NCI-H774 (cell line): ENCODE data around the gene SEMA3G.
A peak's percentile ranks its signal among the peaks of the same experiment; 100 is the strongest.

Experiments used
- DNase-seq: peaks from one replicate; lab custom pipeline; 2025; lab: John Stamatoyannopoulos, UW

Gene SEMA3G

DNA sequence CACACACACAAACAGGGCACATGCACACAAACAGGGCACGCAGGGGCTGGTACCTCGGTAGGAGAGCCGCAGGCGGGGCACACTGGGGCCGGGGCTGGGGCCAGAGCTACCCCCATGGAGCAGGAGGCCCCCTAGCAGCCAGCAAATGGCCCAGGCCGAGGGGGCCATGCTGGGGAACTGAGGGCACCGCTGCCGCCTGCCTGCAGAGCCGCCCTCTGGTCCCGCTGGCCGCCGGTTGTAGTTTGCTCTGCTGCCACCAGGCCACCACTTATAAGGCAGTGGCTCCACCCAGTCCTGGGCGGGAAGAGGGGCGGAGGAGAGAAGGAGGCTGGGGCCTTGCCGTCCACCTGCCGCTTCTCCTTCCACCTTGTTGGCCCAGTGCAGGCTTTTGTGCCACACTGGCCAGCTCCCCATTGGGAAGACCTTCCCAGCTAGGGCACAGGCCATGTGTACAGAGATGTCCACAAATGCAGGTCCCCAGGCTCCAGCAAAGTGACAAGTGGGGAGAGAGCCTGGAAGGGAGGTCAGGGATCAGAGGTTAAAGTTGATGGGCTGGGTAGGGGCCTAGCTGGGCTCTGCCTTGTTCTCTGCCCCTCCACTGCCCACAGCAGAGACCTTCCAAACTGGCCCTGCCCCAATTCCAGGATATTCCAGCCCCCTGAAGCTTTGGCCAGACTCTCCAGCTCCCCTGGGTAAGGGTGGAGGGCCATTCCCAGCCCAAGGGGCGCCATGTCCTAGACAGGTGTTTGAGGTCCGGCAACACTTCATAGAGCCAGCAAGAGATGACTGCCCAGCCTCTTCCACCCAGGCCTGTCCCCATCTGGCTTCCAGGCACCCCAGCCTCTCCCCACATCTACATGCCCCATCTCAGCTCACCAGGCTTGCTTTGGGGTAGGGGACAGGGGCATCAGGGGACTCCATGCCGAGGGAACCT lies at the start of gene SEMA3G:
TSS of gene SEMA3G (minus strand) at position 244 of the 934 bp plus-strand sequence. CDS start at position 168, 76 bp downstream.
- peak; percentile 22 for DNase-seq

DNA sequence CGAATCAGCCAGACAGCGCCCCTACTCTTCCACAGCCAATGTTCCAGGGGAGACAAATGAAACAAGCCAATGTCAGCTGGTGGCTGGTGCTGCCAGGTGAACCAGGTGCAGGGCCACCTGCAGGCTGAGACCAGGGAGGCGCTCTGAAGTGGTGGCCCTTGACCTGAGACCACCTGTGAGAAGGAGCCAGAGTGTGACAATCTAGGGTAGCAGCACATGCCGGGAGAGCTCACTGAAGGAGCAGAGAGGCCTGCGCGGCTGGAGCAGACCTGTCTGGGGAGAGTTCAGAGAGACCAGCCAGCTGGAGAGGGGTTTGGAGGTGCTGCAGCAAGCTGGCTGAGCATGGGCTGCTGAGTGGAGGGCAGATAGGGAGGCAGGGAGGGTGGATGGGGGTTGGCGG lies 49.5 kb upstream of the SEMA3G start:
- no peak for DNase-seq

DNA sequence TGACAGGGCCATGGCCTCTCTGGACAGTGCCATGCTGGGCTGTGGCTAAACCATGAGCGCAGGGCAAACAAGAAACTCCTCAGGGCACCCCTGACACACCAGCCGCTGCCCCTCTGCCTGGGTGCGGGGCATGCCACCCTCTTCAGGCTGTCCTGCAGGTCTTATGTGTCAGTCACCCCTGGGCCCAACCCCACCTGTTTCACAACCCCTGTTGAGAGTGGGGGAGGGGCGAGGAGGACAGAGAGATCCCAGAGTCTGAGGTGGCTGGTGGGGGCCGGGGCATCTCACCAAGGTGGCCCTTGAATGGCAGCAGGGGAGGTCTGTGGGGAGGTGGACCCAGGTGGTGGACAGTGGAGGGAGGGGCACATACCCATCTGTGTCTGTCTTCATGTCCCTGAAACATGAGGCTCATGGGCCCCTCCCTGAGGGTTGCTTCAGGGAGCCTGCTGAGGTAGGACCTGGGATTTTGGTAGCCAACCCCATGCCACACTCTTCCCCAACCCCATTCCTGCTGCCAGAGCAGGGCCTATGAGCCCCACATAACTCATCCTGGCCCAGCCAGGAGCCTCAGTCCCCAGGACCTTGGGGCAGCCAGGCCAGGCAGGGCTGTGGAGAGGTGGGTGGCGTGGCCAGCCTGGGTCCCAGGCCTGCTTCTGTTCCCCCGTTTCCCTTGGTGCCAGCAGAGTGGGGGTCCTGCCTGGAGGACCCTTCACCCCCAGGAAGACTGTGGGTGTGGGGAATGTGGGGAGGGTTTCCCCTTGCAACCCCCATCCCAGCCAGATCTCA lies 48.5 kb upstream of the SEMA3G start:
- no peak for DNase-seq

GRCh38 chr3:52492059-52492458 lies 47.2 kb upstream of the SEMA3G start:
- DNase-seq: no peak

DNA sequence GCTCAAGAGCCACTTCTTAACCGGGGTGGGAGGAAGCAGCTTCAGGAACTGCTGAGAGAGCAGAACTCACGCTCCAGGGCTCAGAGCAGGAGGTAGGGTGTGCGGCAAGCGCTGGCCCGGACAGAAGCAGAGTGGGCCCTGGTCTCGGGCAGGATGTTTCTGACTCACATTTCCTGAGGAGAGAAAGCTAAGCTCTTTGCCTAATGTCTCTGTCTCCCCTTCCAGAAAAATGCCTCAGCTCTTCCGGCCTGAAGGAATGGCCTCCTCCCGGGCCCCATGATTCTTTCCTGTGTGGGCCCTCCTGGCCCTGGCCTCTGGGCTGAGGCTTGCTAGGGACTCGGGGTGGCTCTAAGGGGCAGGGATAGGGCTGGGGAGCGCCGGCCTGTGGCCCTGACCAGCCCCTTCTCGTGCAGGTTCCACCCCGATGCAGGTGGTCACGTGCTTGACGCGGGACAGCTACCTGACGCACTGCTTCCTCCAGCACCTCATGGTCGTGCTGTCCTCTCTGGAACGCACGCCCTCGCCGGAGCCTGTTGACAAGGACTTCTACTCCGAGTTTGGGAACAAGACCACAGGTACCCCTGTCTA lies 46.1 kb upstream of the SEMA3G start:
- DNase-seq: no peak

- DNase-seq: no peak
Measured at GRCh38 chr3:52490035-52490938, 45.4 kb upstream of the SEMA3G start.

GRCh38 chr3:52489453-52489852 lies 44.5 kb upstream of the SEMA3G start:
- no peak for DNase-seq

DNA sequence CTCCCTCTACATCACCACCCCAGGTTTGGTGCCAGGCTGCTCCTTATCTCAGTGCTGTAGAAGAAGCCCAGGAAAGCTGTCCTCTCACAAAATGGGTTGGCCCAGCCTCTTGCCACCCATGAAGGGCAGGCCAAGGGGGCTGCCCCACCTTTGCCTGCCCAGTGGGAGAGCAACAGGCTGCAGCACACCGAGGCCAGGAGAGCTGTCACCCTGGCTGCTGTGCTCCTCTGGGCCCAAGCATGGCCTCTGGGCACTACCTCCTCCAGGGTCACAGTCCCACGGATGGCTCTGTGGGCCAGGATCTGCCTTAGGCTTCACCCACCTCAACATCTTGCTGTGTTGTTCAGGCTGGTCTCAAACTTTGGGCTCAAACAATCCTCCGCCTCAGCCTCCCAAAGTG lies 43.8 kb upstream of the SEMA3G start:
- DNase-seq: no peak

- DNase-seq: no peak
Measured at GRCh38 chr3:52487788-52488691, 43.1 kb upstream of the SEMA3G start.

DNA sequence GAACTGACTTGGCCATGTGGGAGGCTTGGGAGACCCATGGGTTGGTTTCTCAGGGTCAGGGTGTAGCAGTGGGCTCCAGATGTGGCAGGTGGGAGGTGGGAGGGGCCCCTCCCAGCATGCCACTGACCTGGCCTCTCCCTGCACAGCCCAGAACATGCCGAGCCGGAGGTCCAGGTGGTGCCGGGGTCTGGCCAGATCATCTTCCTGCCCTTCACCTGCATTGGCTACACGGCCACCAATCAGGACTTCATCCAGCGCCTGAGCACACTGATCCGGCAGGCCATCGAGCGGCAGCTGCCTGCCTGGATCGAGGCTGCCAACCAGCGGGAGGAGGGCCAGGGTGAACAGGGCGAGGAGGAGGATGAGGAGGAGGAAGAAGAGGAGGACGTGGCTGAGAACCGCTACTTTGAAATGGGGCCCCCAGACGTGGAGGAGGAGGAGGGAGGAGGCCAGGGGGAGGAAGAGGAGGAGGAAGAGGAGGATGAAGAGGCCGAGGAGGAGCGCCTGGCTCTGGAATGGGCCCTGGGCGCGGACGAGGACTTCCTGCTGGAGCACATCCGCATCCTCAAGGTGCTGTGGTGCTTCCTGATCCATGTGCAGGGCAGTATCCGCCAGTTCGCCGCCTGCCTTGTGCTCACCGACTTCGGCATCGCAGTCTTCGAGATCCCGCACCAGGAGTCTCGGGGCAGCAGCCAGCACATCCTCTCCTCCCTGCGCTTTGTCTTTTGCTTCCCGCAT lies 42.3 kb upstream of the SEMA3G start:
- no peak for DNase-seq

- DNase-seq: no peak
Measured at GRCh38 chr3:52484680-52485461, 40.0 kb upstream of the SEMA3G start.

- DNase-seq: no peak
Measured at GRCh38 chr3:52483577-52484381, 38.9 kb upstream of the SEMA3G start.

GRCh38 chr3:52483081-52483480 lies 38.2 kb upstream of the SEMA3G start:
- no peak for DNase-seq

GRCh38 chr3:52481819-52482521 lies 37.1 kb upstream of the SEMA3G start:
- DNase-seq: no peak

DNA sequence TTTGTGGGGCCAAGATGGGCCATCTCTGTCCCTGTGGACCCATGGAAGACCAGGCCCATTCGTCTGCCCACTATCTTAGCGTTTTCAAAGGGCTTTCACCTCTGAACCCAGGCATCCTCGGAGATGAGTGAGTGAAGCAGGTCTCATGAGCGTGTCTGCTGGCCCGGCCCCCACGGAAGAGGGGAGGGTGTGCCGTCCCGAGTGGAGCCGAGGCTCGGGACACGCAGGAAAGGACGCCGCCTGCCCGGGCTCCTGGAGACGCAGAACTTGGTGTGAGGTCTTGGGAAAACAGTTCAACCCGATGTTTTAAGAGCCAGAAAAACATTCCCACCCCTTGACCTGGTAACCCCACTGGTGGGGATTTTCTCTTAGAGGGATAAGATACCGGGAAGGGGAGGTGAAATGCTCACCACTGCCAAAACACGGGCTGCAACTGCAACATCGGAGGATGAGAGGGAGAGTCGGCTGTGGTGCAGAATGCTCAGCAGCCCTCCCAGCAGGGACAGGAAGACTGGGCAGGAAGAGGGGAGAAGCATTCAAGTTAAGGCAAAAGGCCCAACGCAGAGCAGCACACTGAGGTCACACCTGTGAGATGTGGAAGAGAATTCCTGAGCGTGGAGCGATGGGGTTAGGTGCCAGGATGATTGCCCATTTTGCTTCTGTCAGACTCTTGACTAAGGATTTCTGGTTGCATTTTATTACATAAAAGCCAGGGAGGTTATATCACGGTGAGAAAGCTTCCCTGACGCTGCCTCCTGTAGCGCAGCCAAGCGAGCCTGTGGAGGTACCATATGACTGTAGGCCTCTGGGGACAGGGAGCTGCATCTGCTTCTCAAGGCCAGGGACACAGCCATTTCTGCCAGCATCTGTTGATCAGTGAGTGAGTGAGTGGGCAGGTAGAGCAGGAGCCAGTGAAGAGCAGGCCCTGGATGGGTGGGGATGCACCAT lies 36.1 kb upstream of the SEMA3G start:
- DNase-seq: no peak

GRCh38 chr3:52479877-52480575 lies 35.1 kb upstream of the SEMA3G start:
- DNase-seq: no peak
